DMS79 (cell line): ENCODE results near the gene ADGRG4.
"Not testable (repeated sequence)": the region's sequence is repeated elsewhere in the genome, so short reads cannot be mapped to it uniquely, and the experiment has no call there.

Source experiments
- DNase-seq: peaks from one replicate; lab custom pipeline; 2025; lab: John Stamatoyannopoulos, UW

Gene ADGRG4

GRCh38 chrX:136300721-136301120 lies at the start of gene ADGRG4:
Gene ADGRG4 (plus strand): TSS chrX:136300963. CDS start chrX:136308778, 7,815 bp downstream.
- DNase-seq: not testable (repeated sequence)

GRCh38 chrX:136251041-136251991 lies 49.4 kb upstream of the ADGRG4 start, which contains the start of gene MAP7D3:
Gene MAP7D3 (minus strand): TSS chrX:136251400. CDS start chrX:136251358, 42 bp downstream.
- DNase-seq: no peak

GRCh38 chrX:136255541-136255940 lies 45.2 kb upstream of the ADGRG4 start:
- DNase-seq: no peak

- no peak for DNase-seq
Measured at GRCh38 chrX:136256026-136256425, 44.7 kb upstream of the ADGRG4 start.

- DNase-seq: no peak
Measured at GRCh38 chrX:136258951-136259350, 41.8 kb upstream of the ADGRG4 start.

GRCh38 chrX:136259543-136259942 lies 41.2 kb upstream of the ADGRG4 start:
- DNase-seq: no peak

- DNase-seq: no peak
Measured at GRCh38 chrX:136260776-136261175, 40.0 kb upstream of the ADGRG4 start.

- no peak for DNase-seq
Measured at GRCh38 chrX:136261321-136261720, 39.4 kb upstream of the ADGRG4 start.

- no peak for DNase-seq
Measured at GRCh38 chrX:136262243-136262642, 38.5 kb upstream of the ADGRG4 start.

GRCh38 chrX:136262812-136263315 lies 37.9 kb upstream of the ADGRG4 start:
- no peak for DNase-seq

GRCh38 chrX:136266828-136267227 lies 33.9 kb upstream of the ADGRG4 start:
- DNase-seq: no peak

- DNase-seq: no peak
Measured at GRCh38 chrX:136268051-136269048, 32.4 kb upstream of the ADGRG4 start.

- DNase-seq: no peak
Measured at GRCh38 chrX:136269921-136270320, 30.8 kb upstream of the ADGRG4 start.

GRCh38 chrX:136271300-136271699 lies 29.5 kb upstream of the ADGRG4 start:
- no peak for DNase-seq

- DNase-seq: no peak
Measured at GRCh38 chrX:136272325-136272724, 28.4 kb upstream of the ADGRG4 start.

- no peak for DNase-seq
Measured at GRCh38 chrX:136273986-136274385, 26.8 kb upstream of the ADGRG4 start.

- DNase-seq: no peak
Measured at GRCh38 chrX:136275553-136275952, 25.2 kb upstream of the ADGRG4 start.

- not testable (repeated sequence) for DNase-seq
Measured at GRCh38 chrX:136286375-136286774, 14.4 kb upstream of the ADGRG4 start.

GRCh38 chrX:136291824-136292223 lies 8.9 kb upstream of the ADGRG4 start:
- no peak for DNase-seq

- no peak for DNase-seq
Measured at GRCh38 chrX:136292656-136293055, 8.1 kb upstream of the ADGRG4 start.

- no peak for DNase-seq
Measured at GRCh38 chrX:136295380-136295779, 5.4 kb upstream of the ADGRG4 start.

GRCh38 chrX:136303041-136303440 lies 2.3 kb downstream of the ADGRG4 start:
- DNase-seq: no peak
